Aorta (tissue), 5 donors: ENCODE results near the gene BCKDHA. TPM values are rescaled to one million over a fixed set of nuclear protein-coding genes. Genes with fewer than 3 reads are reported as not detected.

ENCODE experiments used
- ATAC-seq: fragments of 200-7000 bp; cut with Tn5 transposase; one replicate; pipeline ENCODE4 v1.9.1; 2022; ENCODE audit warnings: moderate library complexity; ENCODE audit not compliant: low FRiP score
- DNase-seq, 2 donors: peaks; one replicate each; pipeline ENCODE4 v3.0.0-alpha.2; 2020
- H3K27ac ChIP-seq, 2 donors: one replicate each; pipeline ENCODE4 v1.5.1; 2013; ENCODE audit warnings: low read length in 2 of 2, mild to moderate bottlenecking in 2 of 2, moderate library complexity in 2 of 2, control low read depth in 1 of 2, inconsistent platforms in 1 of 2, low read depth in 1 of 2
- H3K27me3 ChIP-seq, 2 donors: one replicate each; pipeline ENCODE4 v1.6.1; 2013; ENCODE audit warnings: control low read depth in 1 of 2, low read length in 1 of 2, mild to moderate bottlenecking in 1 of 2, moderate library complexity in 1 of 2; ENCODE audit not compliant: insufficient read depth in 2 of 2, control insufficient read depth in 1 of 2
- H3K36me3 ChIP-seq, 2 donors: one replicate each; pipeline ENCODE4 v1.6.1; 2013; ENCODE audit warnings: control low read depth in 1 of 2, low read length in 1 of 2, mild to moderate bottlenecking in 1 of 2; ENCODE audit not compliant: insufficient read depth in 2 of 2, control insufficient read depth in 1 of 2
- H3K4me1 ChIP-seq, 2 donors: one replicate each; pipeline ENCODE4 v1.6.1; 2013; ENCODE audit warnings: low read length in 2 of 2, control low read depth in 1 of 2, mild to moderate bottlenecking in 1 of 2, moderate library complexity in 1 of 2; ENCODE audit not compliant: insufficient read depth in 2 of 2, control insufficient read depth in 1 of 2
- H3K4me3 ChIP-seq, 2 donors: one replicate each; pipeline ENCODE4 v1.5.1; 2013; ENCODE audit warnings: low read length in 2 of 2, control low read depth in 1 of 2, mild to moderate bottlenecking in 1 of 2
- H3K9me3 ChIP-seq: one replicate; pipeline ENCODE4 v1.6.1; 2013; ENCODE audit warnings: mild to moderate bottlenecking, low read length; ENCODE audit not compliant: control insufficient read depth
- WGBS, 2 donors: extraction: QIAGEN DNeasy Blood & Tissue Kit; methylation state at CpG; one replicate each; pipeline ENCODE4 v1.1.7; 2013; 5-methylcytosine and 5-hydroxymethylcytosine counted together
- intact Hi-C, 2 donors: fragments of 100-400 bp; cut with DNase I; formaldehyde crosslinking; loops; one replicate each; pipeline versions ENCODE4 v1.14.2 to v1.15.0; 2022
- long read RNA-seq, 2 donors: library from polyadenylated mRNA; unstranded; transcript quantifications; one replicate each; pipeline ENCODE4 v2.0.0, GENCODE V29; 2020 to 2021
- polyA plus RNA-seq, 2 donors: library from polyadenylated mRNA; stranded (reverse); fragments of 200-250 nt; gene quantifications; one replicate each; pipeline ENCODE4 v1.2.3, GENCODE V29; 2013
- total RNA-seq, 2 donors: library from RNA; stranded (reverse); fragmentation: NEBNext Ultra II Directional; extraction: Animal tissue kit (Norgen Biotek cat#: 25700); gene quantifications; one replicate each; pipeline ENCODE4 v1.2.1, GENCODE V29; 2021
- donor health status: healthy with polysubstance abuse.
- donor health status: Bipolar disorder and iron deficiency.
- donor health status: DM: no; HTN: no; CAD: no.
- donor health status: DM: no; HTN: no; CAD: no.
- donor health status: DM: yes; HTN: yes; CAD: no.

The BCKDHA gene
- total RNA-seq (10 to 100 TPM; 11.6 to 15.2 TPM), polyA plus RNA-seq (10 to 100 TPM; 11.1 to 50.6 TPM)
- long read RNA-seq, donor 1, transcript BCKDHA-201 (9 exons, 2,103 nt) = major isoform, 88 of 108 reads
- long read RNA-seq, donor 1, partial matches to known transcripts = 8 of 108 reads
- long read RNA-seq, donor 1, other reads (novel, unspliced or antisense) = 12 of 108 reads
- long read RNA-seq, donor 2, transcript BCKDHA-201 (9 exons, 2,103 nt) = major isoform, 12 of 23 reads
- long read RNA-seq, donor 2, partial matches to known transcripts = 7 of 23 reads
- long read RNA-seq, donor 2, other reads (novel, unspliced or antisense) = 4 of 23 reads

GRCh38 chr19:41397086-41398049 lies at the start of gene BCKDHA, which contains the start of gene EXOSC5:
Gene BCKDHA, plus strand, starts transcription at chr19:41397818. Its CDS starts 10 bp downstream, at chr19:41397828.
Gene EXOSC5, minus strand, starts transcription at chr19:41397359. Its CDS starts 31 bp downstream, at chr19:41397328.
- WGBS, 2 donors = 0 to 1% methylated on average over 50 of the region's 50 CpGs
- intact Hi-C loops = loop anchor here in 1 of 2 donors (5.0 kb wide), 1 partner anchor 40 kb away; the partner anchor contains the start of gene DMAC2
- H3K4me1 ChIP-seq = no peaks in the 10 kb centered on the region
- ATAC-seq (peak; percentile 100), DNase-seq (peak; percentile 99 to 100)
- H3K27ac ChIP-seq = peak within 1 kb of the TSS in 1 of 2 donors; percentile 43
- H3K27me3 ChIP-seq = no peaks in the 10 kb centered on the region
- no peaks in the 10 kb centered on the region for H3K9me3 ChIP-seq
- no peaks in the 10 kb centered on the region for H3K36me3 ChIP-seq
- H3K4me3 ChIP-seq = peak within 1 kb of the TSS; percentile 35 to 93

GRCh38 chr19:41350735-41351338 lies 46.8 kb upstream of the BCKDHA start:
- WGBS, 2 donors = 1 to 2% methylated on average over 22 of the region's 22 CpGs
- no peak for DNase-seq
- Histone ChIP-seq H3K27me3 (no peaks in the 10 kb centered on the region), H3K27ac (peak overlapping the region in 1 of 2 donors; percentile 16), H3K9me3 (no peaks in the 10 kb centered on the region), H3K4me1 (no peaks in the 10 kb centered on the region), H3K36me3 (no peaks in the 10 kb centered on the region), H3K4me3 (peak overlapping the region; percentile 34 to 77)
- intact Hi-C loops = loop anchor here in 1 of 2 donors (5.0 kb wide), 2 partner anchors 39 to 76 kb away; partner anchors contain the start of genes B3GNT8 and CCDC97
- no peak for ATAC-seq

- H3K36me3 ChIP-seq = no peaks in the 10 kb centered on the region
- peak overlapping the region in 1 of 2 donors; percentile 29 for H3K27ac ChIP-seq
- intact Hi-C loops = loop anchor here in 1 of 2 donors (2.0 to 5.0 kb wide), 3 partner anchors 27 to 76 kb away; partner anchors contain the start of genes B3GNT8 and CCDC97
- peak; percentile 74 for ATAC-seq
- no peaks in the 10 kb centered on the region for H3K4me1 ChIP-seq
- no peaks in the 10 kb centered on the region for H3K9me3 ChIP-seq
- DNase-seq = peak; percentile 82 to 89
- H3K27me3 ChIP-seq = no peaks in the 10 kb centered on the region
- WGBS, 2 donors = 0% methylated on average over 46 to 58 of the region's 58 CpGs
- H3K4me3 ChIP-seq = peak overlapping the region; percentile 34 to 77
Measured at GRCh38 chr19:41351339-41352245, 46.0 kb upstream of the BCKDHA start.

- no peak for DNase-seq
- peak overlapping the region; percentile 34 to 77 for H3K4me3 ChIP-seq
- no peak for ATAC-seq
- no peak overlapping the region for H3K27ac ChIP-seq
- 0% methylated on average over 9 to 12 of the region's 12 CpGs for WGBS, 2 donors
- H3K27me3 ChIP-seq = no peaks in the 10 kb centered on the region
- intact Hi-C loops = loop anchor here in 1 of 2 donors (2.0 to 5.0 kb wide), 3 partner anchors 27 to 75 kb away; partner anchors contain the start of genes B3GNT8 and CCDC97
- no peaks in the 10 kb centered on the region for H3K36me3 ChIP-seq
- no peaks in the 10 kb centered on the region for H3K4me1 ChIP-seq
- no peaks in the 10 kb centered on the region for H3K9me3 ChIP-seq
Measured at GRCh38 chr19:41352279-41352608, 45.4 kb upstream of the BCKDHA start.

GRCh38 chr19:41352609-41353465 lies 44.8 kb upstream of the BCKDHA start:
- ATAC-seq = peak; percentile 13
- Histone ChIP-seq H3K4me3 (peak overlapping the region; percentile 34 to 77), H3K27me3 (no peaks in the 10 kb centered on the region), H3K4me1 (no peaks in the 10 kb centered on the region), H3K9me3 (no peaks in the 10 kb centered on the region), H3K36me3 (no peaks in the 10 kb centered on the region), H3K27ac (peak overlapping the region in 1 of 2 donors; percentile 34)
- WGBS, 2 donors = 0 to 1% methylated on average over 71 of the region's 71 CpGs
- DNase-seq = peak; percentile 79 to 89
- intact Hi-C loops = loop anchor here in 1 of 2 donors (2.0 to 5.0 kb wide), 3 partner anchors 28 to 74 kb away; partner anchors contain the start of genes B3GNT8 and CCDC97

- peak within 1 kb of the TSS in 1 of 2 donors; percentile 34 for H3K27ac ChIP-seq
- ATAC-seq (peak; percentile 91), DNase-seq (peak; percentile 96 to 97)
- no peaks in the 10 kb centered on the region for H3K4me1 ChIP-seq
- intact Hi-C loops = loop anchor here in 1 of 2 donors (2.0 to 5.0 kb wide), 3 partner anchors 29 to 74 kb away; partner anchors contain the start of genes B3GNT8 and CCDC97
- no peaks in the 10 kb centered on the region for H3K27me3 ChIP-seq
- H3K9me3 ChIP-seq = no peaks in the 10 kb centered on the region
- 0 to 1% methylated on average over 51 to 78 of the region's 78 CpGs for WGBS, 2 donors
- H3K4me3 ChIP-seq = peak within 1 kb of the TSS; percentile 34 to 77
- H3K36me3 ChIP-seq = no peaks in the 10 kb centered on the region
Measured at GRCh38 chr19:41353466-41354342, 43.9 kb upstream of the BCKDHA start, which contains the start of gene TGFB1. Gene TGFB1, minus strand, starts transcription at chr19:41353922. Its CDS starts 878 bp downstream, at chr19:41353044.
